GM23248 (cell line): Measurements from ENCODE around the gene REPS2. TPM values are rescaled to one million over a fixed set of nuclear protein-coding genes. Genes with fewer than 3 reads are reported as not detected.

Experiments
- DNase-seq: peaks from one replicate; pipeline ENCODE4 v3.0.0-alpha.2; 2015
- H2AFZ ChIP-seq: fragments of 200-600 bp; sonication (generic); 2 replicates; pipeline ENCODE4 v1.6.1; 2016; ENCODE audit warnings: antibody characterized with exemption
- H3F3A ChIP-seq: fragments of 200-600 bp; sonication (generic); 2 replicates; pipeline ENCODE4 v1.6.1; 2016; ENCODE audit warnings: mild to moderate bottlenecking, antibody characterized with exemption, mixed run types; ENCODE audit not compliant: insufficient read depth
- H3K27ac ChIP-seq: fragments of 200-600 bp; sonication (generic); 2 replicates; pipeline ENCODE4 v1.5.1; 2016; ENCODE audit warnings: mild to moderate bottlenecking
- H3K27me3 ChIP-seq: fragments of 200-600 bp; sonication (generic); replicated peaks from 2 replicates; pipeline ENCODE4 v1.6.1; 2016; ENCODE audit warnings: mild to moderate bottlenecking; ENCODE audit not compliant: insufficient read depth
- H3K36me3 ChIP-seq: fragments of 200-600 bp; sonication (generic); 2 replicates; pipeline ENCODE4 v1.6.1; 2016; ENCODE audit warnings: low read depth, mild to moderate bottlenecking
- H3K4me1 ChIP-seq: fragments of 200-600 bp; sonication (generic); 2 replicates; pipeline ENCODE4 v1.6.1; 2016; ENCODE audit warnings: mild to moderate bottlenecking; ENCODE audit not compliant: insufficient read depth
- H3K4me2 ChIP-seq: fragments of 200-600 bp; sonication (generic); one replicate; pipeline ENCODE4 v1.6.1; 2016; ENCODE audit warnings: mild to moderate bottlenecking; ENCODE audit not compliant: unreplicated experiment
- H3K4me3 ChIP-seq: fragments of 200-600 bp; sonication (generic); 2 replicates; pipeline ENCODE4 v1.5.1; 2016; ENCODE audit warnings: mild to moderate bottlenecking
- H3K79me2 ChIP-seq: fragments of 200-600 bp; sonication (generic); 2 replicates; pipeline ENCODE4 v1.6.1; 2016; ENCODE audit warnings: mild to moderate bottlenecking; ENCODE audit not compliant: insufficient read depth
- H3K9ac ChIP-seq: fragments of 200-600 bp; sonication (generic); 2 replicates; pipeline ENCODE4 v1.6.1; 2016; ENCODE audit warnings: mild to moderate bottlenecking
- H3K9me2 ChIP-seq: fragments of 200-600 bp; sonication (generic); 2 replicates; pipeline ENCODE4 v1.6.1; 2016; ENCODE audit warnings: mixed run types, mild to moderate bottlenecking, moderate library complexity; ENCODE audit not compliant: insufficient read depth
- H3K9me3 ChIP-seq: fragments of 200-600 bp; sonication (generic); one replicate; pipeline ENCODE4 v1.6.1; 2017; ENCODE audit warnings: low read depth
- H4K20me1 ChIP-seq: fragments of 200-600 bp; sonication (generic); 2 replicates; pipeline ENCODE4 v1.6.0; 2016; ENCODE audit not compliant: insufficient read depth
- EZH2 ChIP-seq: fragments of 200-600 bp; sonication (generic); IDR thresholded peaks from 2 replicates; pipeline ENCODE4 v1.6.1; 2018; ENCODE audit warnings: antibody characterized with exemption, mild to moderate bottlenecking; ENCODE audit not compliant: insufficient read depth, poor library complexity, severe bottlenecking
- EZH2phosphoT487 ChIP-seq: fragments of 200-600 bp; sonication (generic); IDR thresholded peaks from 2 replicates; pipeline ENCODE4 v1.6.1; 2018; ENCODE audit warnings: antibody characterized with exemption, moderate library complexity, mild to moderate bottlenecking, low read depth; ENCODE audit not compliant: insufficient read depth
- WGBS, 2 experiments: methylation state at CpG; one replicate each; pipeline ENCODE4 v1.1.6; 2015 to 2017; ENCODE audit warnings: low lambda C conversion rate in 2 of 2, low coverage in 1 of 2; ENCODE audit errors: missing lambda C conversion rate in 2 of 2; 5-methylcytosine and 5-hydroxymethylcytosine counted together
- in situ Hi-C: fragments of 300-500 bp; cut with MboI; formaldehyde crosslinking; loops from 2 replicates; pipeline ENCODE4 v1.15.0; 2020
- polyA plus RNA-seq: library from polyadenylated mRNA; unstranded; fragments of >200 nt; fragmentation: Nextera tagmentation; extraction: Ambion mirVana; gene quantifications from 2 replicates; pipeline ENCODE4 v1.2.1, GENCODE V29; 2016
- total RNA-seq: library from RNA; depleted of rRNA; stranded (reverse); fragments of >200 nt; shearing (Covaris generic); gene quantifications from 2 replicates; pipeline ENCODE4 v1.2.3, GENCODE V29; 2014

REPS2 gene
- total and polyA plus RNA-seq, 2 experiments from 2014 or later, result 0.03 to 0.11 TPM

- no peaks in the 10 kb centered on the region for H3F3A ChIP-seq
These were observed 63.6 kb downstream of the REPS2 start for GRCh38 chrX:17009856-17010625.

GRCh38 chrX:17012465-17012864 is 66.0 kb downstream of the REPS2 start:
- H3K27me3 ChIP-seq, result no peaks in the 10 kb centered on the region
- 36 to 62% methylated on average over 2 of the region's 2 CpGs for WGBS, 2 experiments
- H3K4me2 ChIP-seq, result no peak overlapping the region

More at GRCh38 chrX:17009856-17010625, 63.6 kb downstream of the REPS2 start:
- no peak overlapping the region for H3K4me3 ChIP-seq
- H3K4me2 ChIP-seq, result no peak overlapping the region
- H2AFZ ChIP-seq, result no peak overlapping the region
- H3K9me3 ChIP-seq, result no peaks in the 10 kb centered on the region
- no peaks in the 10 kb centered on the region for H3K4me1 ChIP-seq
- WGBS, 2 experiments, result 95 to 98% methylated on average over 3 of the region's 3 CpGs
- TF ChIP-seq EZH2 (no peak), EZH2phosphoT487 (no peak)
- no peaks in the 10 kb centered on the region for H4K20me1 ChIP-seq
- DNase-seq, result no peak
- no peaks in the 10 kb centered on the region for H3K79me2 ChIP-seq
- H3K36me3 ChIP-seq, result no peaks in the 10 kb centered on the region
- H3K9ac ChIP-seq, result no peak overlapping the region
- no peaks in the 10 kb centered on the region for H3K9me2 ChIP-seq
- no peak overlapping the region for H3K27ac ChIP-seq
- H3K27me3 ChIP-seq, result no peaks in the 10 kb centered on the region
- in situ Hi-C loops, result no loop called here

DNA sequence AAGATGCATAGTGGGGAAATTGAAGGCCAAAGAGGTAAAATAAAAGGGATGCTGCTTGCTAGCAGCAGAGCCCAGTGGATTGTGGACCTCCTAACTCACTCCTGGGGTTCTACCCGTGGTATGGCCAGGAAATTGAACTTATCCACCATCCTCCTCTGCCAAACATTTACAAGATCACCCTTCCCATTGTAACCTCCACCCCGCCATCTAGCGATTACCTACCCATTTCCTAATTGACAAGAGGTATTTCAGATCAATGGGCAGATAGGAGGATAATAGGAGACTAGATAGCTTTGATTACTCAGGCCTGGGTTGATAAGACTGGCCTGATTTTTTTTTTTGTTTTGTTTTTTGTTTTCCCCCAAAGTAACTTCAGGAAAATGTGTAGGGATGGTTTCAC is 67.8 kb downstream of the REPS2 start:
- Histone ChIP-seq H2AFZ (no peak overlapping the region), H3K27ac (no peak overlapping the region), H3K36me3 (no peaks in the 10 kb centered on the region), H4K20me1 (no peaks in the 10 kb centered on the region), H3K79me2 (no peaks in the 10 kb centered on the region), H3F3A (no peaks in the 10 kb centered on the region), H3K4me1 (no peaks in the 10 kb centered on the region), H3K9me3 (no peaks in the 10 kb centered on the region), H3K27me3 (no peaks in the 10 kb centered on the region), H3K4me3 (no peak overlapping the region), H3K9ac (no peak overlapping the region), H3K9me2 (no peaks in the 10 kb centered on the region), H3K4me2 (no peak overlapping the region)
- in situ Hi-C loops, result no loop called here
- TF ChIP-seq EZH2 (no peak), EZH2phosphoT487 (no peak)
- WGBS, 2 experiments, result 59 to 63% methylated on average over 3 of the region's 3 CpGs
- DNase-seq, result no peak

More at GRCh38 chrX:17012465-17012864, 66.0 kb downstream of the REPS2 start:
- Histone ChIP-seq H3K4me3 (no peak overlapping the region), H3K9me3 (no peaks in the 10 kb centered on the region), H3K9me2 (no peaks in the 10 kb centered on the region), H3K4me1 (no peaks in the 10 kb centered on the region), H3F3A (no peaks in the 10 kb centered on the region), H3K27ac (no peak overlapping the region), H3K79me2 (no peaks in the 10 kb centered on the region), H4K20me1 (no peaks in the 10 kb centered on the region), H2AFZ (no peak overlapping the region), H3K9ac (no peak overlapping the region), H3K36me3 (no peaks in the 10 kb centered on the region)
- in situ Hi-C loops, result no loop called here
- no peak for TF ChIP-seq EZH2phosphoT487
- no peak for TF ChIP-seq EZH2
- no peak for DNase-seq

DNA sequence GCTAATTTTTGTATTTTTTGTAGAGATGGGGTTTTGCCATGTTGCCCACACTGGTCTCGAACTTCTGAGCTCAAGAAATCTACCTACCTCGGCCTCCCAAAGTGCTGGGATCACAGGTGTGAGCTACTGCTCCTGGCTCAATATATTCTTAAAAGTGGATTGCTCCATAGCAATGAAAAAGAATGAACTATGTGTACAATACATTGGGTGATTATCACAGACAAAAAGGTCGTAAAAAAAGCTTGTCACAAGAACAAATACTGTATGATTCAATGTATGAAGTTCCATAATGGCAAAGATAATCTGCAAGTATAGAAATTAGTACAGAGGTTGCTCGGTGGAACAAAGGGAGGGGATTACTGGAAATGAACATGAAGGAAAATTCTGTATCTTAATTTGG is 70.7 kb downstream of the REPS2 start:
- DNase-seq, result no peak
- Histone ChIP-seq H4K20me1 (no peaks in the 10 kb centered on the region), H3K4me3 (no peak overlapping the region), H3K9ac (no peak overlapping the region), H3F3A (peaks cover 7% of the 10 kb centered on the region; the same call in 1 of the 2 replicates), H3K4me2 (no peak overlapping the region), H3K27ac (no peak overlapping the region), H3K27me3 (no peaks in the 10 kb centered on the region), H3K9me3 (no peaks in the 10 kb centered on the region), H3K9me2 (no peaks in the 10 kb centered on the region), H3K4me1 (peaks cover 13% of the 10 kb centered on the region), H3K79me2 (no peaks in the 10 kb centered on the region), H2AFZ (no peak overlapping the region), H3K36me3 (no peaks in the 10 kb centered on the region)
- WGBS, 2 experiments, result 67 to 77% methylated on average over 2 to 4 of the region's 4 CpGs
- in situ Hi-C loops, result no loop called here
- TF ChIP-seq EZH2, result no peak
- TF ChIP-seq EZH2phosphoT487, result no peak
